ENCODE data around the gene UTP20.
A peak's percentile ranks its signal among the peaks of the same experiment; 100 is the strongest.
"Not testable (repeated sequence)": the region's sequence is repeated elsewhere in the genome, so short reads cannot be mapped to it uniquely, and the experiment has no call there.

The UTP20 gene

DNA sequence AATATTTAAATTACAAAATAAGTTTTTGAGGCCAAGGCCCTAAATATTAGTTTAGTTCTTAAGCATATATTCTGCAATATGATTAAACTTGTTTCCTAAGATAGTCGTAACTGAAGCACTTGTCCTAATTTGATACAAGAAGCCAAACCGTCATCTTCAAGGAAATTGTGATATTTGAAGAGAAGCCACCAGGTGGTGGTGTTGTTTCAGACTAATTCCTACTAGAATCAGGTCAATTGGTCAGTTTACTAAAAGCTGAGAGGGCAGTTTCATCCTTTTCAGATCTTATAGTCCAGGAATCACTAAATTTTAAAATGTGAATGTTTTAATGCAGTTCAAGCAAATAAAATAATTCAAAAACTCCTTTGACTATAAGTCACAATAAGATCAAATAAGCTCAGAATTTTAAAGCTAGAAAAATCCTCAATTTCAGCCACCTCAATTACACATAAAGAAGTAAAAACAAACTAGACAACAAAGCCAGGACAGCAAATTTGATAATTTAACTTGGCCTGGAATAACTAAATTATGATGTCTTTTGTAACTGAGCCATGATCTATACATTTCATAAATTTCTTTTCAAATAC, 134.7 kb downstream of the UTP20 start:
- no peak overlapping the region for H3K4me3 ChIP-seq (ENCODE audit: control insufficient read depth, low read depth, low read length)
- TF ChIP-seq, protein P1, sequence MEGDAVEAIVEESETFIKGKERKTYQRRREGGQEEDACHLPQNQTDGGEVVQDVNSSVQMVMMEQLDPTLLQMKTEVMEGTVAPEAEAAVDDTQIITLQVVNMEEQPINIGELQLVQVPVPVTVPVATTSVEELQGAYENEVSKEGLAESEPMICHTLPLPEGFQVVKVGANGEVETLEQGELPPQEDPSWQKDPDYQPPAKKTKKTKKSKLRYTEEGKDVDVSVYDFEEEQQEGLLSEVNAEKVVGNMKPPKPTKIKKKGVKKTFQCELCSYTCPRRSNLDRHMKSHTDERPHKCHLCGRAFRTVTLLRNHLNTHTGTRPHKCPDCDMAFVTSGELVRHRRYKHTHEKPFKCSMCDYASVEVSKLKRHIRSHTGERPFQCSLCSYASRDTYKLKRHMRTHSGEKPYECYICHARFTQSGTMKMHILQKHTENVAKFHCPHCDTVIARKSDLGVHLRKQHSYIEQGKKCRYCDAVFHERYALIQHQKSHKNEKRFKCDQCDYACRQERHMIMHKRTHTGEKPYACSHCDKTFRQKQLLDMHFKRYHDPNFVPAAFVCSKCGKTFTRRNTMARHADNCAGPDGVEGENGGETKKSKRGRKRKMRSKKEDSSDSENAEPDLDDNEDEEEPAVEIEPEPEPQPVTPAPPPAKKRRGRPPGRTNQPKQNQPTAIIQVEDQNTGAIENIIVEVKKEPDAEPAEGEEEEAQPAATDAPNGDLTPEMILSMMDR (IDR thresholded peaks at IDR 0.05; ENCODE audit: control insufficient read depth, insufficient read depth, low read depth, low read length, missing control alignments), result peak; percentile 46
- peak; percentile 29 for DNase-seq (ENCODE audit: low read depth)

DNA sequence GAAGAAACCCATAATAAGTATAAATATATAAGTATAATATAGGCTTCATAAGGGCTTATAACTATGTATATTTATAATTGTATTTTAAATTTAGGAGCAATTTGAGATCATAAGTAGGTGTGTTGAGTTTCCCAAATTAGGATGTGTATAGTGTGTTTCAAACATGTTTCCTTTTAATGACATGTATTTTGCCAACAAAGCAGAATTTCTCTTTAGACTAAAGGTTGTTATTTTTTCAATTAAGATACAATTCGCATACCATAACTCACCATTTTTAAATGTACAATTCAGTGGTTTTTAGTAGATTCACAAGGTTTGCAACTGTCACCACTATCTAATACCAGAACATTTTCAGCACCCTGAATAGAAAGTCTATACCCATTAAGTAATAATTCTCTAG, 135.3 kb downstream of the UTP20 start:
- H3K4me3 ChIP-seq (ENCODE audit: control insufficient read depth, low read depth, low read length), result no peak overlapping the region
- no peak for DNase-seq (ENCODE audit: low read depth)
- TF ChIP-seq, protein P1 (IDR thresholded peaks at IDR 0.05; ENCODE audit: control insufficient read depth, insufficient read depth, low read depth, low read length, missing control alignments), result no peak

DNA sequence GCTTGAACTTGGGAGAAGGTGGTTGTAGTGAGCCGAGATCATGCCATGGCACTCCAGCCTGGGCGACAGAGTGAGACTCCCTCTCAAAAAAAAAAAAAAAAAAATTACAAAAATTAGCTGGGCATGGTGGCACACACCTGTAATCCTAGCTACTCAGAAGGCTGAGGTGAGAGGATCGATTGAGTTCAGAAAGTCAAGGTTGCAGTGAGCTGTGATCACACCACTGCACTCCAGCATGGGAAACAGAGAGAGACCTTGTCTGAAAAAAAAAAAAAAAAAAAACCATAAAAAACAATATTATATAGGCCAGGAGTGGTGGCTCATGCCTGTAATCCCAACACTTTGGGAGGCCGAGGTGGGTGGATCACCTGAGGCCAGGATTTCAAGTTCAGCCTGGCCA, 142.2 kb downstream of the UTP20 start:
- not testable (repeated sequence) for H3K4me3 ChIP-seq (ENCODE audit: control insufficient read depth, low read depth, low read length); DNase-seq (ENCODE audit: low read depth)

DNA sequence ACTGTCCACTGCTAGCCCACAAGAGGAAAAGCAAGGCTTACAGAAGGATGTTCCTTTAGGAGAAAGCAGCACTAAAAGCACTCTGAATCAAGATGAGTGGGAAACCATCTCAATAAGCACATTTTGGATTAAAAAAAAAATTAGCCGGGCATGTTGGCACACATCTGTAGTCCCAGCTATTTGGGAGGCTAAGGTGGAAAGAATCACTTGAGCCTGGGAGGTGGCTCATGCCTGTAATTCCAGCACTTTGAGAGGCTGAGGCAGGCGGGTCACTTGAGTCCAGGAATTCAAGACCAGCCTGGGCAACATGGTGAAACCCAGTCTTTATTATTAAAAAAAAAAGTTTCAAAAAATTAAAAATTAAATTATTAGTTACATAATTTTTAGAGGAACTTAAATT, 144.7 kb downstream of the UTP20 start:
- TF ChIP-seq, protein P1 (IDR thresholded peaks at IDR 0.05; ENCODE audit: control insufficient read depth, insufficient read depth, low read depth, low read length, missing control alignments), result no peak
- no peak for DNase-seq (ENCODE audit: low read depth)
- H3K4me3 ChIP-seq (ENCODE audit: control insufficient read depth, low read depth, low read length), result no peak overlapping the region

DNA sequence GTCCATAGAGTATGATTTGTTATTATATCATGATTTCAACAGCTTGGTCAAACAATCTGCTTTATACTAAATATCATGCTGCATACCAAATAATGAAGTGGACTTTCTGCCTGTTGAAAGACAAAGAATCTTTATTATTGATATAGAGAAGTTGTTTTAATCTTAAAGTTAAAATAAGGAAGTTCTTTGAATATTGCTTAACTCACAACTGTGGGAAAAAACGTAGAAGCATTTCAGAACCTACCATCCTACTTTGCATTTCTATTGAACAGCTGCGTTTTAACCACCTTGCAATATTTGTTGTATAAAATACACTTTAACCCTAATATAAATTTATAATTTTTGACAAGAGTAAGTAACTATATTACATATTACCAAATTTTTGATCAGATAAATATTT, 150.6 kb downstream of the UTP20 start:
- no peak for DNase-seq (ENCODE audit: low read depth)
- TF ChIP-seq, protein P1 (IDR thresholded peaks at IDR 0.05; ENCODE audit: control insufficient read depth, insufficient read depth, low read depth, low read length, missing control alignments), result no peak
- no peak overlapping the region for H3K4me3 ChIP-seq (ENCODE audit: control insufficient read depth, low read depth, low read length)

DNA sequence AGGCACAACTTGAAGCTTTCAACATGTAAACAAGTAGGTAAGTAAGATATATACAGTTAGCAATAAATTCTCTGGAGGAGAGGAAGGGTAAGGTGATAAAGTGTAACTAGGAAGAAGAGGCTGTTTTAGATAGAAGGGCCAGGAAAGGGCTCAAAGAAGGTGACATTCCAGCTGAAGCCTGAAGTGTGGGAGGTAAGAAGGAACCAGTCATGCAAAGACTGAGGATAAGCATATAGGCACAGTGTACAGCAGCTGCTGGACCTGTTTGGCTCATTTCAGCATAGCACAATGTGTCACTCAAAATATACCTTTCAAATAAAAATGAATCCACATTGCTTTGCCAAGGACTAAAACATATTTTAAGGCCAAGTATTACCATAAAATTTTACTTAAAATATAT, 156.2 kb downstream of the UTP20 start:
- no peak for DNase-seq (ENCODE audit: low read depth)
- TF ChIP-seq, protein P1 (IDR thresholded peaks at IDR 0.05; ENCODE audit: control insufficient read depth, insufficient read depth, low read depth, low read length, missing control alignments), result no peak
- no peak overlapping the region for H3K4me3 ChIP-seq (ENCODE audit: control insufficient read depth, low read depth, low read length)

All from AG09309 (cell line).